HCT116 (cell line): ENCODE results near the gene C3orf52. TPM values are rescaled to one million over a fixed set of nuclear protein-coding genes. Genes with fewer than 3 reads are reported as not detected.
"Not testable (repeated sequence)": the region's sequence is repeated elsewhere in the genome, so short reads cannot be mapped to it uniquely, and the experiment has no call there.

Source experiments
- ATAC-seq: fragments of 200-7000 bp; cut with Tn5 transposase; 2 replicates; pipeline ENCODE4 v1.9.1; 2020; ENCODE audit warnings: mild to moderate bottlenecking, moderate library complexity
- Bru-seq: library from RNA; stranded (reverse); fragments of 400-500 nt; gene quantifications from one replicate; lab custom pipeline; 2021; lab: Mats Ljungman, UMichigan
- BruChase-seq, 2 experiments: library from RNA; stranded (reverse); fragments of 400-500 nt; gene quantifications; one replicate each; lab custom pipeline; 2021; lab: Mats Ljungman, UMichigan
- BruUV-seq: library from RNA; stranded (reverse); fragments of 400-500 nt; replicated peaks from 2 replicates; lab custom pipeline; 2021; lab: Mats Ljungman, UMichigan
- CTCF ChIA-PET: fragments of 300-600 bp; sonication (Branson Sonifier 250); formaldehyde crosslinking; loops from one replicate; lab custom pipeline; 2021; ENCODE audit warnings: antibody characterized with exemption; lab: Charles Lee
- POLR2A ChIA-PET: fragments of 300-600, 350-600 bp; sonication (Branson Sonifier 250); formaldehyde crosslinking; loops from one replicate; lab custom pipeline; 2021; ENCODE audit warnings: antibody characterized with exemption; lab: Charles Lee
- RAD21 ChIA-PET, 2 experiments: fragments of 300-600 bp; sonication (Branson Sonifier 250); formaldehyde crosslinking; loops; one replicate each; lab custom pipeline; 2023; ENCODE audit warnings: low total read pairs in 2 of 2; ENCODE audit not compliant: uncharacterized antibody in 2 of 2, unreplicated experiment in 2 of 2, low non-redundant PET in 1 of 2; lab: Charles Lee
- DNase-seq: peaks from one replicate; pipeline ENCODE4 v3.0.0-alpha.2; 2010; ENCODE audit warnings: low read depth, low spot score
- H2AFZ ChIP-seq: fragments of 200-600 bp; shearing (Covaris generic), sonication (generic); 2 replicates; pipeline ENCODE4 v1.6.1; 2017; ENCODE audit warnings: low read depth, mixed run types, mixed read lengths, antibody characterized with exemption, low read length; ENCODE audit not compliant: poor library complexity, severe bottlenecking
- H3K27ac ChIP-seq: 2 replicates; pipeline ENCODE4 v1.5.1; 2012; ENCODE audit warnings: low read depth, low read length
- H3K27me3 ChIP-seq: fragments of 200-600 bp; sonication (generic); 2 replicates; pipeline ENCODE4 v1.6.1; 2016; ENCODE audit warnings: mixed run types, low read length, mixed read lengths; ENCODE audit not compliant: insufficient read depth
- H3K36me3 ChIP-seq, 2 experiments: fragments of 200-500 bp in 1 of 2; fragments of 200-600 bp in 1 of 2; sonication (Bioruptor generic) in 1 of 2; sonication (generic) in 1 of 2; 2 replicates each; pipeline versions ENCODE4 v1.5.1 to v1.6.1; 2014 to 2016; ENCODE audit warnings: low read length in 2 of 2, inconsistent platforms in 1 of 2, mixed read lengths in 1 of 2, mixed run types in 1 of 2; ENCODE audit not compliant: insufficient read depth in 2 of 2, control insufficient read depth in 1 of 2
- H3K4me1 ChIP-seq, 2 experiments: fragments of 200-600 bp in 1 of 2; sonication (generic) in 1 of 2; 2 replicates each; pipeline versions ENCODE4 v1.5.1 to v1.6.1; 2012 to 2017; ENCODE audit warnings: low read length in 2 of 2, inconsistent platforms in 1 of 2, mild to moderate bottlenecking in 1 of 2, mixed read lengths in 1 of 2, mixed run types in 1 of 2, moderate library complexity in 1 of 2; ENCODE audit not compliant: insufficient read depth in 2 of 2, control insufficient read depth in 1 of 2
- H3K4me2 ChIP-seq: fragments of 200-600 bp; sonication (generic); 2 replicates; pipeline ENCODE4 v1.6.1; 2017; ENCODE audit warnings: mixed run types, low read length, mixed read lengths
- H3K4me3 ChIP-seq, 2 experiments: fragments of 200-600 bp in 1 of 2; sonication (generic) in 1 of 2; replicated peaks in 1 of 2; 2 replicates each; pipeline ENCODE4 v1.5.1; 2011 to 2016; ENCODE audit warnings: low read length in 2 of 2, control low read depth in 1 of 2, low read depth in 1 of 2, mild to moderate bottlenecking in 1 of 2, mixed read lengths in 1 of 2, mixed run types in 1 of 2
- H3K79me2 ChIP-seq: fragments of 200-600 bp; sonication (generic); 2 replicates; pipeline ENCODE4 v1.6.1; 2017; ENCODE audit warnings: mild to moderate bottlenecking, mixed run types, low read length, moderate library complexity, mixed read lengths; ENCODE audit not compliant: insufficient read depth
- H3K9ac ChIP-seq: fragments of 200-600 bp; sonication (generic); 2 replicates; pipeline ENCODE4 v1.6.1; 2016; ENCODE audit warnings: low read length, mixed read lengths
- H3K9me2 ChIP-seq: fragments of 200-600 bp; sonication (generic), shearing (Covaris generic); 2 replicates; pipeline ENCODE4 v1.6.1; 2017; ENCODE audit warnings: mixed run types, mild to moderate bottlenecking, moderate library complexity; ENCODE audit not compliant: insufficient read depth
- H3K9me3 ChIP-seq, 2 experiments: fragments of 200-500 bp in 1 of 2; fragments of 200-600 bp in 1 of 2; sonication (Bioruptor generic) in 1 of 2; sonication (generic) in 1 of 2; 2 replicates each; pipeline ENCODE4 v1.6.1; 2014 to 2017; ENCODE audit warnings: low read length in 2 of 2, mixed read lengths in 2 of 2, inconsistent platforms in 1 of 2, low read depth in 1 of 2, mild to moderate bottlenecking in 1 of 2, mixed run types in 1 of 2, moderate library complexity in 1 of 2; ENCODE audit not compliant: control insufficient read depth in 1 of 2, insufficient read depth in 1 of 2
- H4K20me1 ChIP-seq: fragments of 200-600 bp; sonication (generic), shearing (Covaris generic); 2 replicates; pipeline ENCODE4 v1.6.1; 2017; ENCODE audit warnings: mixed run types, mild to moderate bottlenecking, moderate library complexity; ENCODE audit not compliant: insufficient read depth
- CBX3 ChIP-seq: IDR thresholded peaks from 2 replicates; pipeline ENCODE4 v1.6.1; 2012; ENCODE audit warnings: low read depth
- ELF1 ChIP-seq: IDR thresholded peaks from 2 replicates; pipeline ENCODE4 v1.6.1; 2012; ENCODE audit warnings: low read depth, borderline replicate concordance
- FOSL1 ChIP-seq: IDR thresholded peaks from 2 replicates; pipeline ENCODE4 v1.6.1; 2012; ENCODE audit warnings: low read depth
- JUND ChIP-seq: IDR thresholded peaks from 2 replicates; pipeline ENCODE4 v1.6.1; 2012
- MAX ChIP-seq: IDR thresholded peaks from 2 replicates; pipeline ENCODE4 v1.6.1; 2012
- POLR2AphosphoS5 ChIP-seq: IDR thresholded peaks from 2 replicates; pipeline ENCODE4 v1.6.1; 2011; ENCODE audit warnings: mild to moderate bottlenecking, low read depth, low read length, moderate library complexity
- SIN3A ChIP-seq: IDR thresholded peaks from 2 replicates; pipeline ENCODE4 v1.6.1; 2012; ENCODE audit warnings: low read depth
- SP1 ChIP-seq: IDR thresholded peaks from 2 replicates; pipeline ENCODE4 v1.6.1; 2012; ENCODE audit warnings: low read depth
- SRF ChIP-seq: IDR thresholded peaks from 2 replicates; pipeline ENCODE4 v1.6.1; 2012; ENCODE audit warnings: low read depth
- TCF7L2 ChIP-seq: IDR thresholded peaks from 2 replicates; pipeline ENCODE4 v1.7.0; 2011; ENCODE audit warnings: borderline replicate concordance, inconsistent platforms; ENCODE audit not compliant: insufficient read depth, insufficient read length; ENCODE audit errors: extremely low read depth
- ZFX ChIP-seq: fragments of 450-650 bp; IDR thresholded peaks from 2 replicates; pipeline ENCODE4 v1.6.1; 2017
- ZNF274 ChIP-seq: fragments of 200-500 bp; sonication (Bioruptor generic); IDR thresholded peaks from 2 replicates; pipeline ENCODE4 v1.6.1; 2014; ENCODE audit warnings: mild to moderate bottlenecking, low read depth, low read length, inconsistent platforms
- intact Hi-C: fragments of 100-400 bp; cut with micrococcal nuclease; formaldehyde crosslinking; loops from 2 replicates; pipeline ENCODE4 v1.10.0; 2022
- long read RNA-seq: library from polyadenylated mRNA; unstranded; transcript quantifications from one replicate; pipeline ENCODE4 v2.0.0, GENCODE V29; 2021; ENCODE audit not compliant: unreplicated experiment
- polyA plus RNA-seq: library from polyadenylated mRNA; unstranded; fragments of >200 nt; gene quantifications from 2 replicates; pipeline ENCODE4 v1.2.1, GENCODE V29; 2012; ENCODE audit warnings: missing spikeins
- total RNA-seq: library from RNA; stranded (reverse); gene quantifications from one replicate; pipeline ENCODE4 v1.2.1, GENCODE V29; 2021; ENCODE audit not compliant: unreplicated experiment
- TF ChIP-seq, protein P1 (sequence below), 3 experiments: fragments of 200-600 bp in 1 of 3; sonication (generic) in 1 of 3; IDR thresholded peaks in 2 of 3; conservative IDR thresholded peaks in 1 of 3; 2 replicates each; pipeline ENCODE4 v1.5.1; 2012 to 2017; ENCODE audit warnings: low read depth in 2 of 3, low read length in 2 of 3, antibody characterized with exemption in 1 of 3, borderline replicate concordance in 1 of 3, control low read depth in 1 of 3, mild to moderate bottlenecking in 1 of 3, mixed read lengths in 1 of 3, mixed run types in 1 of 3, moderate library complexity in 1 of 3; ENCODE audit not compliant: insufficient read depth in 1 of 3

Gene C3orf52
- total RNA-seq (14.3 TPM), Bru-seq, nascent RNA (percentile 83 among the genes with signal in this experiment), BruChase-seq, experiment 1, labeled RNA remaining after a 6-hour chase (percentile 71 among the genes with signal in this experiment), BruChase-seq, experiment 2, labeled RNA remaining after a 2-hour chase (percentile 81 among the genes with signal in this experiment)
- 5.9 and 6.1 TPM in 2 replicates for polyA plus RNA-seq
- long read RNA-seq, transcript C3orf52-201 (6 exons, 2,277 nt): major isoform, 26 of 39 reads
- long read RNA-seq, partial matches to known transcripts: 0 of 39 reads
- long read RNA-seq, other reads (novel, unspliced or antisense): 12 of 39 reads

DNA sequence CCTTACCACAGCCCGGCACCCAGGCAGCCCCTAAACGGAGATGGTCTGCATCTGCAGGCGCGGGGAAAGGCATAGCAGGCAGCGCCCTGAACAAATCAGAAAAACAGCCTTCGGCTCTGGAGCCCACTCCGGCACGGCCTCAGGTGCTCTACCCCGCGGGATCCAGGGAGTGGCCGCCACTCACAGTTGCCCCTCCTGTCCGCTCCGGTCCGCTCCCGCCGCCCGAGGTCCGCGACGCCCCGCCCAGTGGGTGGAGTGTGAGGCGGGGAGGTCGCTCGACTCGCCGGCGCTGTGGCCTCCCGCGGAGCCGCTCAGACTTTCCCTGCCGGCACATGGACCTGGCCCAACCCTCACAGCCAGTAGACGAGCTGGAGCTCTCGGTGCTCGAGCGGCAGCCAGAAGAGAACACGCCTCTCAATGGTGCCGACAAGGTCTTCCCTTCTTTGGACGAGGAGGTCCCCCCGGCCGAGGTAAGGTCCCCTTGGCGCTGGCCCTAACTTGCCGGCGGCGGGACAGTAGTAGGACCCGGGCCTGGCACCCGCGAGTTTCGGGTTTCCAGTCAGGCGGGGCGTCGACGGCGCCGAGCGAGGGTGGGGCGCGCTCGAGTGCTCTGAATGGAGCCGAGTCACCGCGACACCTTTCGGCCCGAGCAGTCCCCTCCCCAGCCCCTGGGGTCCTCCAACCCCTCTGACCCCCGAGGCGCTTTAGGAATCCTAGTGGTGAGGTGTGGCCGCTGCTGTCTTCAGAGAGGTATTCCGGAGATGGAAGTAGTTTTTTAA is at the start of gene C3orf52:
Gene C3orf52 (plus strand): TSS at position 314 of the 779 bp plus-strand sequence. CDS start 19 bp downstream, at position 333.
- TF ChIP-seq FOSL1: no peak
- peak; percentile 85 for TF ChIP-seq SIN3A
- peak; percentile 82 for TF ChIP-seq POLR2AphosphoS5
- TF ChIP-seq MAX: peak; percentile 97
- TF ChIP-seq JUND: peak; percentile 32; the same call in 1 of the 2 replicates
- no peak for TF ChIP-seq SRF
- no peak for TF ChIP-seq ELF1
- TF ChIP-seq CBX3: peak; percentile 75; the same call in 1 of the 2 replicates
- TF ChIP-seq, protein P1, sequence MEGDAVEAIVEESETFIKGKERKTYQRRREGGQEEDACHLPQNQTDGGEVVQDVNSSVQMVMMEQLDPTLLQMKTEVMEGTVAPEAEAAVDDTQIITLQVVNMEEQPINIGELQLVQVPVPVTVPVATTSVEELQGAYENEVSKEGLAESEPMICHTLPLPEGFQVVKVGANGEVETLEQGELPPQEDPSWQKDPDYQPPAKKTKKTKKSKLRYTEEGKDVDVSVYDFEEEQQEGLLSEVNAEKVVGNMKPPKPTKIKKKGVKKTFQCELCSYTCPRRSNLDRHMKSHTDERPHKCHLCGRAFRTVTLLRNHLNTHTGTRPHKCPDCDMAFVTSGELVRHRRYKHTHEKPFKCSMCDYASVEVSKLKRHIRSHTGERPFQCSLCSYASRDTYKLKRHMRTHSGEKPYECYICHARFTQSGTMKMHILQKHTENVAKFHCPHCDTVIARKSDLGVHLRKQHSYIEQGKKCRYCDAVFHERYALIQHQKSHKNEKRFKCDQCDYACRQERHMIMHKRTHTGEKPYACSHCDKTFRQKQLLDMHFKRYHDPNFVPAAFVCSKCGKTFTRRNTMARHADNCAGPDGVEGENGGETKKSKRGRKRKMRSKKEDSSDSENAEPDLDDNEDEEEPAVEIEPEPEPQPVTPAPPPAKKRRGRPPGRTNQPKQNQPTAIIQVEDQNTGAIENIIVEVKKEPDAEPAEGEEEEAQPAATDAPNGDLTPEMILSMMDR (IDR thresholded peaks at IDR 0.05 in 2 of 3, conservative IDR thresholded peaks at IDR 0.05 in 1 of 3; ENCODE audit: borderline replicate concordance in 1 of 3, insufficient read depth in 1 of 3, low read depth in 2 of 3, low read length in 2 of 3): peak in 1 of 3 experiments; percentile 20; a peak in 2 of 6 replicates
- peak; percentile 46; the same call in 1 of the 2 replicates for TF ChIP-seq SP1
- TF ChIP-seq ZFX: peak; percentile 64
- TF ChIP-seq TCF7L2: peak; percentile 52
- TF ChIP-seq ZNF274: no peak
- peaks cover 45% of the 10 kb centered on the region for H3K79me2 ChIP-seq
- H2AFZ ChIP-seq: peak within 1 kb of the TSS; percentile 85
- peak within 1 kb of the TSS; percentile 74 for H3K9ac ChIP-seq
- peak within 1 kb of the TSS; percentile 88 for H3K4me2 ChIP-seq
- no peaks in the 10 kb centered on the region for H3K9me3 ChIP-seq
- no peaks in the 10 kb centered on the region for H4K20me1 ChIP-seq
- H3K27ac ChIP-seq: peak within 1 kb of the TSS; percentile 66
- H3K4me1 ChIP-seq: peaks cover 28 to 39% of the 10 kb centered on the region in 2 experiments
- ATAC-seq (peak; percentile 94), DNase-seq (peak; percentile 67)
- BruUV-seq: no TSS peak
- H3K4me3 ChIP-seq: peak within 1 kb of the TSS; percentile 55 to 73
- H3K36me3 ChIP-seq: peaks cover 0 to 5% of the 10 kb centered on the region in 2 experiments; a peak in 1 of 4 replicates
- RAD21 ChIA-PET: no interaction called here
- no peaks in the 10 kb centered on the region for H3K27me3 ChIP-seq
- POLR2A ChIA-PET: no interaction called here
- CTCF ChIA-PET: interaction anchor here (1.0 kb wide), 1 partner anchor 43 kb away, joined by 3 read pairs; no protein-coding TSS in a partner anchor
- intact Hi-C loops: no loop called here
- no peaks in the 10 kb centered on the region for H3K9me2 ChIP-seq

GRCh38 chr3:112037194-112037593 is 49.0 kb upstream of the C3orf52 start:
- H3K9me2 ChIP-seq, H3K9me3 ChIP-seq, H3K27ac ChIP-seq, CTCF ChIA-PET, intact Hi-C loops, H3K9ac ChIP-seq, H3K4me2 ChIP-seq, POLR2A ChIA-PET, H3K36me3 ChIP-seq, DNase-seq, H2AFZ ChIP-seq, ATAC-seq, H3K27me3 ChIP-seq, H3K79me2 ChIP-seq, BruUV-seq, H3K4me3 ChIP-seq, H4K20me1 ChIP-seq, RAD21 ChIA-PET, H3K4me1 ChIP-seq: not testable (repeated sequence)
